ENCODE results near the gene GPS1.
A peak's percentile ranks its signal among the peaks of the same experiment; 100 is the strongest.
"Not testable (repeated sequence)": the region's sequence is repeated elsewhere in the genome, so short reads cannot be mapped to it uniquely, and the experiment has no call there.

Gene GPS1

DNA sequence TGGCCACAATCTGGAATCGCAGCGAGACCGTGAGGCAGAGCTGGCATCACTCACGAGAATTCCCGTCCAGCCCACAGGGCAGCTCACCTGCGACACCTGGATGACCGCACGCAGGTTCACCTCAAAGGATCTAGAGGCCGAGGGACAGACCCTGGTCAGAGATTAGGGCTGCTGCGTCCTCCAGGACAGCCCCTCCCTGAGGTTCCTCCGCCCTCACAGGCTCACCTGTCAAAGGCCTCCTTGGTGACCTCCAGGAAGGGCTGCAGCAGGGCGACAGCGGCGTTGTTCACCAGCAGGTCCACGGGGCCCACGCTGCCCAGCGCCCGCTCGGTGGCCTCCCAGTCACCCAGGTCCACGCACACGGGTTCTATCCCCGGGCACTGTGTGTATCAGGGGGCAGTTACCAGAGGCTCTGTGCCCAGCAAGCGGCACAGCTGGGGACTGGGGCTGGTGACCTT is 15.0 kb upstream of the GPS1 start:
- DNase-seq (ENCODE audit: low read depth, low spot score) = no peak
- no peaks in the 10 kb centered on the region for H3K9me3 ChIP-seq (ENCODE audit: control insufficient read depth, insufficient read depth, low read length)
- no peaks in the 10 kb centered on the region for H3K36me3 ChIP-seq (ENCODE audit: control insufficient read depth, insufficient read depth, low read length)
- no peak overlapping the region for H3K27ac ChIP-seq (ENCODE audit: low read length)
- no CpG with 5 or more reads among the region's 23 CpGs for WGBS (ENCODE audit: insufficient coverage, insufficient read length)
- peak overlapping the region; percentile 52; the same call in 1 of the 2 replicates for H3K4me3 ChIP-seq (ENCODE audit: low read length)
- H3K27me3 ChIP-seq (ENCODE audit: control insufficient read depth, insufficient read depth, low read length) = no peaks in the 10 kb centered on the region
- H3K4me1 ChIP-seq (ENCODE audit: control insufficient read depth, insufficient read depth, low read length) = peaks cover 5% of the 10 kb centered on the region; the same call in 1 of the 2 replicates

DNA sequence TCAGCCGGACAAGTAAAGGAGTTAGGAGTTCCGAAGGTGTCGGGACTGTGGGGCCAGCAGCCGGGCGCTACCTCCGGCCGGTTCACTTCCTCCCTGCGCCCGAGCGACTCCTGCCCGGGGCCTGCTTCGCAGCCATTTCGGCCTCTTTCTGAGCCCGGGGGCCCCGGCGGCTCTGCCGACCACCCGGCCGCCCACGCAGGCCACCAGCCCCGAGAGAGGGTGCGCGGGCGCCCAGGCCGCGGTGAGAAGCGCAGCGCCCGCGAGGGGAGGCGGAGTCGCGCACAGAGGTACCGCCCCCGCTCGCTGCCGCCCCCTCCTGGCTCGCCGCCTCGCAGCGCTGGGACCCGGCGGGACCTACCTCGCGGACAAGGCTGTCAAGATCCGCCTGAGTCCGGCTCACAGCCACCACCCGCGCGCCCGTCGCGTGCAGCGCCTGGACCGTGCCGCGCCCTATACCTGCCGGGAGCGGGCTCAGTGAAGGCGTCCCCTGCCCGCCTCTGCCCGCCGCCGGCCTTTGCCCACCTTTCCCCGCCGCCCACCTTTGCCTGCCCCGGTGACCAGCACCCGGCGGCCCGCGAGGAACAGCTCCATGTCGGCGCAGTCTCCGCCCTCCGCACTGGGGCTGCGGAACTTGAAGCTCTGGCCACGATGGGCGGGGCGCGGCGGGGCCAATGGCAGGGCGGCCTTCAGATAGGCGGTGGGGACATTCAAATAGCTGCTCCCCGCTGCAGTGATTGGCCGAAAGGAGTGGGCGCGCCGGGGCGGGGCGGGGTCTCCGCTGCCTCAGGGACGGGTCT is 14.4 kb upstream of the GPS1 start, which contains the start of gene DCXR:
DCXR (minus strand) TSS at position 606 of the 797 bp plus-strand sequence; CDS start at position 591, 15 bp downstream.
- Histone ChIP-seq H3K4me1 (ENCODE audit: control insufficient read depth, insufficient read depth, low read length) (peaks cover 5% of the 10 kb centered on the region; the same call in 1 of the 2 replicates), H3K27me3 (ENCODE audit: control insufficient read depth, insufficient read depth, low read length) (no peaks in the 10 kb centered on the region), H3K27ac (ENCODE audit: low read length) (no peak within 1 kb of the TSS), H3K36me3 (ENCODE audit: control insufficient read depth, insufficient read depth, low read length) (no peaks in the 10 kb centered on the region), H3K9me3 (ENCODE audit: control insufficient read depth, insufficient read depth, low read length) (no peaks in the 10 kb centered on the region), H3K4me3 (ENCODE audit: low read length) (peak within 1 kb of the TSS; percentile 52; the same call in 1 of the 2 replicates)
- no CpG with 5 or more reads among the region's 92 CpGs for WGBS (ENCODE audit: insufficient coverage, insufficient read length)
- DNase-seq (ENCODE audit: low read depth, low spot score) = peak; percentile 95

DNA sequence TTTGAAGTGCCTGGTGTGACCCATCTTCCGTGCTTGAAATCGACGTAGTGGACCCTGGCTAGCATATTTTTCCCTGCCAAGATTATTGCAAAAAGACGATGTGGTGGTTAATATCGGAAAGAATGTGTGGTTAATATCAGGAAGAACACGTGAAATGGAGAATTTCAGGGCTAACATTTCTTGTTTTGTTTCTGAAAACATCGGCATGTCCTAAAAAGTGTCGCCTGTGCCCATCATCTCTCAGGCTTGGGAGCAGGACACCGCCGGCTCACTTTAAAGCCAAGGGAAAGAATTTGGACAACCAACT is 13.9 kb upstream of the GPS1 start:
- Histone ChIP-seq H3K36me3 (ENCODE audit: control insufficient read depth, insufficient read depth, low read length) (no peaks in the 10 kb centered on the region), H3K4me3 (ENCODE audit: low read length) (no peak overlapping the region), H3K27ac (ENCODE audit: low read length) (no peak overlapping the region), H3K4me1 (ENCODE audit: control insufficient read depth, insufficient read depth, low read length) (peaks cover 4% of the 10 kb centered on the region; the same call in 1 of the 2 replicates), H3K9me3 (ENCODE audit: control insufficient read depth, insufficient read depth, low read length) (no peaks in the 10 kb centered on the region), H3K27me3 (ENCODE audit: control insufficient read depth, insufficient read depth, low read length) (no peaks in the 10 kb centered on the region)
- WGBS (ENCODE audit: insufficient coverage, insufficient read length) = no CpG with 5 or more reads among the region's 10 CpGs
- DNase-seq (ENCODE audit: low read depth, low spot score) = no peak

DNA sequence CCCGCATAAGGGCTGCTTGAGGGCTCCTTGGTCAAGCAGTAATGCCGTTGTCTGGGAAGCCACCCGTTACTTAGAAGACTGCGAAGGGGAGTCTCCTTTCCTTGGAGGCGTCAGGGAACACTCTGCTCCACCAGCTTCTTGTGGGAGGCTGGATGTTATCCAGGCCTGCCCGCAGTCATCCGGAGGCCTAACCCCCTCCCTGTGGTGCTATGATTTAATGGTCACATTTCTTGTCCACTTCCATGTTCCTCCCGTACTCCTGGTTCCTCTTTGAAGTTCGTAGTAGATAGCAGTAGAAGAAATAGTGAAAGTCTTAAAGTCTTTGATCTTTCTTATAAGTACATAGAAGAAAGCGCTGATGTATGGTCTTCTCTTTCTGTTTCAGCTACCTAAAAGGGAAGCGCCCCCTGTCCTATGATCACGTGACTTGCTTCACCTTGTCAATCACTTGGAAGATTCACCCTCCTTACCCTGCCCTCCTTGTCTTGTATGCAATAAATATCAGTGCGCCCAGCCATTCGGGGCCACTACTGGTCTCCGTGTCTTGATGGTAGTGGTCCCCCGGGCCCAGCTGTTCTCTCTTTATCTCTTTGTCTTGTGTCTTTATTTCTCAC is 12.8 kb upstream of the GPS1 start:
- not testable (repeated sequence) for DNase-seq (ENCODE audit: low read depth, low spot score); H3K9me3 ChIP-seq (ENCODE audit: control insufficient read depth, insufficient read depth, low read length); H3K36me3 ChIP-seq (ENCODE audit: control insufficient read depth, insufficient read depth, low read length); H3K4me1 ChIP-seq (ENCODE audit: control insufficient read depth, insufficient read depth, low read length); H3K27me3 ChIP-seq (ENCODE audit: control insufficient read depth, insufficient read depth, low read length); H3K27ac ChIP-seq (ENCODE audit: low read length); H3K4me3 ChIP-seq (ENCODE audit: low read length)
- no CpG with 5 or more reads among the region's 16 CpGs for WGBS (ENCODE audit: insufficient coverage, insufficient read length)

DNA sequence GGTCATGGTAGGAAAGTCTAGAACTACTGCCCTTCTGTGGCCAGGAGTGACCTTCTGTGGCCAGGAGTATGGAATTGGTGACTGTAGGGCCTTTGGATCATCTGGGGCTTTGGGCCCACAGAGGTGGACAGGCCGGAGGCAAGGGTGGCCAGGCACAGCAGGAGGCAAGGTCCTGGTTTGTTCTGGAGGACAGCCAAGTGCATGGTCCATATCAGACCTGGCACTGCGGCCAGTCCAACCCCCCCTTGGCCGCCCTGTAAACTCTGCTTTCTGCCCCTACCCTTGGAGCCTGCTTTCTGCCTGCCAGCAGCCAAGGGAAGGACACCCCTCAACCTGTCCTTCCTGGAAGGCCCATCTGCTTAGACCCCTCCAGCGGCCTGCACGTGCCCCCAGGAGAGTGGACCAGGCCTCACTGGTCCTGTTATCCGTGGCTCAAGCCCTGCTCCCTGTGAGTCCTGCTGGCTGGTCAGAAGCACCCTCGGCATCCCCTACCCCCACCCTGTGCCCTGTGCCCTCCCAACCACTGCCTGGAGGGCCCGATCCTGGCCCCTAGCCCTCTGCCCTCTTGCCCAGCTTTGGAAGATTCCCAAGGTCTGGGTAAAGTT is 11.9 kb upstream of the GPS1 start:
- Histone ChIP-seq H3K36me3 (ENCODE audit: control insufficient read depth, insufficient read depth, low read length) (no peaks in the 10 kb centered on the region), H3K27ac (ENCODE audit: low read length) (no peak overlapping the region), H3K4me3 (ENCODE audit: low read length) (no peak overlapping the region), H3K9me3 (ENCODE audit: control insufficient read depth, insufficient read depth, low read length) (no peaks in the 10 kb centered on the region), H3K27me3 (ENCODE audit: control insufficient read depth, insufficient read depth, low read length) (no peaks in the 10 kb centered on the region), H3K4me1 (ENCODE audit: control insufficient read depth, insufficient read depth, low read length) (peaks cover 5% of the 10 kb centered on the region; the same call in 1 of the 2 replicates)
- DNase-seq (ENCODE audit: low read depth, low spot score) = no peak
- no CpG with 5 or more reads among the region's 8 CpGs for WGBS (ENCODE audit: insufficient coverage, insufficient read length)

DNA sequence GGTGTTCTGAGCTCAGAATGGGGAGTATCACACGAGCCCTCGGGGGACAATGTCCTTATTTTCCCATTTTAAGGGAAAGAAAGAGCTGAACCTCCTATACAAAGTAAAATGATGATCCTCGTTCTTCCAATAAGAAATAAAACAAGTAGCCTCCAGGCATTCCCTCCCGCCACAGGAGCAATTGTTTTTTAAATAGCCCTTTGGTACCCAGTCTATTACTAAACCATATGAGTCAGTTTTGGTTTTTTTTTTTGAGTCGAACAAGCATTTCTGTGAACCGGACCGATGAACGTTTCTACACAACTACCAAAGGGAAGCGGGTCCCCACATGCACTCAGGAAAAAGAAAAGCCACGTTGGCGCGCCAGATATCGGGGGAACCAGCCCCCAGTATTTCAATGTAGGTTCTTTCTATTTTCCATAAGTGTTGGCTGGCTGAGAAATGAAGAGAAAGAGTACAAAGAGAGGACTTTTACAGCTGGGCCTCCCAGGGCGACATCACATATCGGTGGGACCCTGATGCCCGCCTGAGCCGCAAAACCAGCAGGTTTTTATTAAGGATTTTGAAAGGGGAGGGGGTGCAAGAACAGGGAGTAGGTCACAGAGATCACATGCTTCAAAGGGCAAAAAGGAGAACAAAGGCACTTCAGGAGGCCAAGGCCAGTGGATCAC is 10.4 kb upstream of the GPS1 start:
- Histone ChIP-seq H3K4me1 (ENCODE audit: control insufficient read depth, insufficient read depth, low read length) (peaks cover 5% of the 10 kb centered on the region; the same call in 1 of the 2 replicates), H3K27ac (ENCODE audit: low read length) (no peak overlapping the region), H3K27me3 (ENCODE audit: control insufficient read depth, insufficient read depth, low read length) (no peaks in the 10 kb centered on the region), H3K36me3 (ENCODE audit: control insufficient read depth, insufficient read depth, low read length) (no peaks in the 10 kb centered on the region), H3K4me3 (ENCODE audit: low read length) (no peak overlapping the region), H3K9me3 (ENCODE audit: control insufficient read depth, insufficient read depth, low read length) (no peaks in the 10 kb centered on the region)
- DNase-seq (ENCODE audit: low read depth, low spot score) = no peak
- no CpG with 5 or more reads among the region's 17 CpGs for WGBS (ENCODE audit: insufficient coverage, insufficient read length)

GRCh38 chr17:82042649-82043048 is 9.0 kb upstream of the GPS1 start:
- no peak overlapping the region for H3K27ac ChIP-seq (ENCODE audit: low read length)
- no peak for DNase-seq (ENCODE audit: low read depth, low spot score)
- H3K36me3 ChIP-seq (ENCODE audit: control insufficient read depth, insufficient read depth, low read length) = peaks cover 5% of the 10 kb centered on the region
- H3K4me3 ChIP-seq (ENCODE audit: low read length) = no peak overlapping the region
- H3K4me1 ChIP-seq (ENCODE audit: control insufficient read depth, insufficient read depth, low read length) = peaks cover 5% of the 10 kb centered on the region; the same call in 1 of the 2 replicates
- H3K9me3 ChIP-seq (ENCODE audit: control insufficient read depth, insufficient read depth, low read length) = no peaks in the 10 kb centered on the region
- no peaks in the 10 kb centered on the region for H3K27me3 ChIP-seq (ENCODE audit: control insufficient read depth, insufficient read depth, low read length)
- no CpG with 5 or more reads among the region's 9 CpGs for WGBS (ENCODE audit: insufficient coverage, insufficient read length)

DNA sequence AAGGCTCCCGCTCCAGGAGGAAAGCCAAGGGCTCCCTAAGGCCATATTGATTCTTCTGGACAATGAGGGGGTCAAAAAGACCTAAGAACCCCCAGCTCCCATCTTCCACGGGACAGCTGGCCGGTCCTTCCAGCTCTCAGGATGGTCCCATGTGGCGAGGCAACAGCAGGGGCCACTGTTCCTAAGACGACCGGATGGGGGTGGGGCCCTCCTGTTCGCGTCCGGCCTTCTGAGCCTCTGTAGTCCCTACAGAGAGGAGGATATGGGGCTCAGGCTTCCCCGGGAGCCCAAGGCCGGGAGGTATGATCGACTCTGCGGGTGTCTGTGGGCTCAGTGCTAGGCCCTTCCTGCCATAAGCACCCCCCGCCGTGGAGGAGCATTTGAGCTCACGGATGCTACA is 8.2 kb upstream of the GPS1 start:
- peaks cover 5% of the 10 kb centered on the region for H3K36me3 ChIP-seq (ENCODE audit: control insufficient read depth, insufficient read depth, low read length)
- H3K27me3 ChIP-seq (ENCODE audit: control insufficient read depth, insufficient read depth, low read length) = no peaks in the 10 kb centered on the region
- no peak overlapping the region for H3K27ac ChIP-seq (ENCODE audit: low read length)
- peaks cover 5% of the 10 kb centered on the region; the same call in 1 of the 2 replicates for H3K4me1 ChIP-seq (ENCODE audit: control insufficient read depth, insufficient read depth, low read length)
- H3K4me3 ChIP-seq (ENCODE audit: low read length) = no peak overlapping the region
- WGBS (ENCODE audit: insufficient coverage, insufficient read length) = no CpG with 5 or more reads among the region's 16 CpGs
- no peak for DNase-seq (ENCODE audit: low read depth, low spot score)
- H3K9me3 ChIP-seq (ENCODE audit: control insufficient read depth, insufficient read depth, low read length) = no peaks in the 10 kb centered on the region

GRCh38 chr17:82045936-82046484 is 5.7 kb upstream of the GPS1 start:
- no peak for DNase-seq (ENCODE audit: low read depth, low spot score)
- Histone ChIP-seq H3K36me3 (ENCODE audit: control insufficient read depth, insufficient read depth, low read length) (peaks cover 12% of the 10 kb centered on the region), H3K4me3 (ENCODE audit: low read length) (no peak overlapping the region), H3K4me1 (ENCODE audit: control insufficient read depth, insufficient read depth, low read length) (peaks cover 11% of the 10 kb centered on the region; the same call in 1 of the 2 replicates), H3K9me3 (ENCODE audit: control insufficient read depth, insufficient read depth, low read length) (no peaks in the 10 kb centered on the region), H3K27me3 (ENCODE audit: control insufficient read depth, insufficient read depth, low read length) (no peaks in the 10 kb centered on the region), H3K27ac (ENCODE audit: low read length) (no peak overlapping the region)
- no CpG with 5 or more reads among the region's 14 CpGs for WGBS (ENCODE audit: insufficient coverage, insufficient read length)

DNA sequence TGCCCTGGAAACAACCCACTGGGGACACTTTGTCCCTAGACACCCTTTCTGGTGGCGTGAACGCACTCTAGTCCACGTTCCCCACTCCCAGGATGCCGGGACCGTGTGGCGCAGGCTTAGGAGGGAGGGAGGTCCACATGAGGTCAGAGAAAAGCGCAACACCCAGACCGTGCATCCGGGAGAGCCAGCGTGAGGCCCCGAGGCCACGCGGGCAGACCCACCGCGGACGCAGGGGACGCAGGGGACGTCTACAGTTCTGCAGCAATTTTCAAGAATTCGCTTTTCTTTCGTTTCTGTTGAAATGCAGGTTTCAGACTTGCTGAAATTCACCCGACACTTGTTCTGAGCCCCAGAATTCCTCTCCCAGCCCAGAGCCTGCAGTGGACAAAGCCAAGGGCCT is 4.8 kb upstream of the GPS1 start:
- peaks cover 12% of the 10 kb centered on the region for H3K36me3 ChIP-seq (ENCODE audit: control insufficient read depth, insufficient read depth, low read length)
- H3K27me3 ChIP-seq (ENCODE audit: control insufficient read depth, insufficient read depth, low read length) = no peaks in the 10 kb centered on the region
- no peaks in the 10 kb centered on the region for H3K9me3 ChIP-seq (ENCODE audit: control insufficient read depth, insufficient read depth, low read length)
- no peak overlapping the region for H3K27ac ChIP-seq (ENCODE audit: low read length)
- peaks cover 11% of the 10 kb centered on the region; the same call in 1 of the 2 replicates for H3K4me1 ChIP-seq (ENCODE audit: control insufficient read depth, insufficient read depth, low read length)
- H3K4me3 ChIP-seq (ENCODE audit: low read length) = no peak overlapping the region
- no CpG with 5 or more reads among the region's 21 CpGs for WGBS (ENCODE audit: insufficient coverage, insufficient read length)
- no peak for DNase-seq (ENCODE audit: low read depth, low spot score)

Data from iPS DF 6.9 (cell line).